Natural killer cell (primary cell): Measurements from ENCODE around the gene LY6G5C. TPM values are rescaled to one million over a fixed set of nuclear protein-coding genes. Genes with fewer than 3 reads are reported as not detected.
A peak's percentile ranks its signal among the peaks of the same experiment; 100 is the strongest.

ENCODE experiments used
- ATAC-seq, 3 donors: fragments of 150-1000 bp in 2 of 3; fragments of 200-7000 bp in 1 of 3; cut with Tn5 transposase; 1 replicate in 1 of 3; 2 replicates in 2 of 3; pipeline ENCODE4 v1.10.0; 2021; ENCODE audit warnings: mild to moderate bottlenecking in 2 of 3, moderate library complexity in 2 of 3
- DNase-seq, 2 donors: peaks; one replicate each; pipeline versions ENCODE4 v3.0.0 to v3.0.0-alpha.2; 2013 to 2021; ENCODE audit warnings: mixed read lengths in 1 of 2
- H3K27ac ChIP-seq: one replicate; pipeline ENCODE4 v1.5.1; 2013; ENCODE audit warnings: mild to moderate bottlenecking, low read length
- H3K27me3 ChIP-seq: one replicate; pipeline ENCODE4 v1.6.1; 2013; ENCODE audit warnings: low read length; ENCODE audit not compliant: control insufficient read depth, insufficient read depth
- H3K36me3 ChIP-seq: one replicate; pipeline ENCODE4 v1.6.1; 2013; ENCODE audit warnings: low read length; ENCODE audit not compliant: control insufficient read depth, insufficient read depth
- H3K4me1 ChIP-seq: one replicate; pipeline ENCODE4 v1.6.1; 2013; ENCODE audit warnings: low read length; ENCODE audit not compliant: control insufficient read depth, insufficient read depth
- H3K4me3 ChIP-seq: one replicate; pipeline ENCODE4 v1.5.1; 2013; ENCODE audit warnings: low read length
- H3K9me3 ChIP-seq: one replicate; pipeline ENCODE4 v1.6.1; 2013; ENCODE audit warnings: low read length; ENCODE audit not compliant: control insufficient read depth, insufficient read depth
- H3K27ac Mint-ChIP-seq, 2 donors: one replicate each; pipeline ENCODE4 v1.8.0; 2022; ENCODE audit warnings: mild to moderate bottlenecking in 2 of 2, mixed read lengths in 2 of 2, moderate library complexity in 1 of 2
- H3K27me3 Mint-ChIP-seq, 2 donors: one replicate each; pipeline ENCODE4 v1.8.0; 2022; ENCODE audit warnings: low read depth in 2 of 2, mixed read lengths in 2 of 2
- H3K36me3 Mint-ChIP-seq: one replicate; pipeline ENCODE4 v1.8.0; 2022; ENCODE audit warnings: mixed read lengths
- H3K4me1 Mint-ChIP-seq, 2 donors: one replicate each; pipeline ENCODE4 v1.8.0; 2022; ENCODE audit warnings: mixed read lengths in 2 of 2
- H3K4me3 Mint-ChIP-seq: one replicate; pipeline ENCODE4 v1.8.0; 2022; ENCODE audit warnings: mild to moderate bottlenecking, moderate library complexity, mixed read lengths
- H3K9me3 Mint-ChIP-seq, 2 donors: one replicate each; pipeline ENCODE4 v1.8.0; 2022; ENCODE audit warnings: mixed read lengths in 2 of 2
- WGBS: methylation state at CpG from one replicate; pipeline ENCODE4 v1.1.7; 2013; ENCODE audit warnings: missing lambda C conversion rate; ENCODE audit not compliant: insufficient coverage; 5-methylcytosine and 5-hydroxymethylcytosine counted together
- intact Hi-C: fragments of 100-400 bp; cut with micrococcal nuclease; formaldehyde crosslinking; loops from one replicate; pipeline ENCODE4 v1.14.2; 2022
- total RNA-seq, 4 donors: library from RNA; stranded (reverse); fragments of 120-200 nt in 1 of 4; gene quantifications; one replicate each; pipeline versions ENCODE4 v1.2.3 to v1.2.4, GENCODE V29; 2013 to 2022
- TF ChIP-seq, protein P1 (sequence below): fragments of 200-600 bp; IDR thresholded peaks from one replicate; pipeline ENCODE4 v1.8.0; 2022; ENCODE audit warnings: antibody characterized with exemption

The LY6G5C gene
- total RNA-seq, 3 donors from 2014 or later (not counting 1 experiment from before 2014, with no cell fraction given), result 2.0 to 7.9 (median 2.7) TPM

DNA sequence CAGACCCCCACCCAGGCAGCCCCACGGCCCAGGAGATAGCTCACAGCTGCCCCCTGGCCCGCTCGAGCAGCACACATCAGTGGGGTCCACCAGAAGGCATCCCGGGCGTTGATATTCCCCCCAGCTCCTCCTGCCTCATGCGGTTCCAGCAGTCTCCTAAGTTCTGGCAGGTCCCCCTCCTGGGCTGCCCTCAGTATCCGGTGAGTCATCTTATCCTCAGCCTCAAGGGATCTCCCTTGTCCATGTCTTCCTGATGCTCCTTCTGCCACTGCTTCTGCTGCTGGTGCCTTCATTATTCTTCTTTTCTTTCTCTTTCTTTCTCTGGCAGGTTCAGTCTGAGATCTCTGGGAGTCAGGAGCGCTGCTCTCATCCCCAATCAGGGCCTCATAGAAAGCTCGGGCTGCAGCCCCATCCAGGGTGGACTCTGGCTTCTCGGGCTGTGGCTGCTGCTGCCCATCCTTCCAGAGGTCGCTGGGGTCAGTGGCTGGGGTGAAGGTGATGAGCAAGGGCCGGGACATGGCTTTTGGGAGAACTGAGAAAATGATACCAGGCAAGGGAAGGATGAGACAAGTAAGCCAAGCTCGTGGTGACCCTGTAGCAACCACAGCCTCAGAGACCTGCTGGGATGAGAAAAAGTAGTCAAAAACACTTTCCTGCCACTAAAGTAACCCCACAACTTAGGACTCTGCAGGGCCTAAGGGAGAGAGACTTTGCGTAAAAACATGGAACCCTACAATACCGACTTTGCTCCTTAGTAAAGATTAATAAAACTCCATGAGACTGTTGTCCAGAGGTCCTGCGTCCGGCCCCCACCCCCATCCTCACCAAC, 16.7 kb downstream of the LY6G5C start:
- peak overlapping the region; percentile 96 for H3K4me3 Mint-ChIP-seq
- WGBS, result 34% methylated on average over 17 of the region's 17 CpGs
- no peaks in the 10 kb centered on the region for H3K27me3 ChIP-seq
- intact Hi-C loops, result loop anchor here (1.0 to 10.0 kb wide), 5 partner anchors 39 to 511 kb away; partner anchors contain the start of genes ABHD16A, AGPAT1, PRRC2A and RNF5
- H3K4me3 ChIP-seq, result peak overlapping the region; percentile 67
- TF ChIP-seq, protein P1, sequence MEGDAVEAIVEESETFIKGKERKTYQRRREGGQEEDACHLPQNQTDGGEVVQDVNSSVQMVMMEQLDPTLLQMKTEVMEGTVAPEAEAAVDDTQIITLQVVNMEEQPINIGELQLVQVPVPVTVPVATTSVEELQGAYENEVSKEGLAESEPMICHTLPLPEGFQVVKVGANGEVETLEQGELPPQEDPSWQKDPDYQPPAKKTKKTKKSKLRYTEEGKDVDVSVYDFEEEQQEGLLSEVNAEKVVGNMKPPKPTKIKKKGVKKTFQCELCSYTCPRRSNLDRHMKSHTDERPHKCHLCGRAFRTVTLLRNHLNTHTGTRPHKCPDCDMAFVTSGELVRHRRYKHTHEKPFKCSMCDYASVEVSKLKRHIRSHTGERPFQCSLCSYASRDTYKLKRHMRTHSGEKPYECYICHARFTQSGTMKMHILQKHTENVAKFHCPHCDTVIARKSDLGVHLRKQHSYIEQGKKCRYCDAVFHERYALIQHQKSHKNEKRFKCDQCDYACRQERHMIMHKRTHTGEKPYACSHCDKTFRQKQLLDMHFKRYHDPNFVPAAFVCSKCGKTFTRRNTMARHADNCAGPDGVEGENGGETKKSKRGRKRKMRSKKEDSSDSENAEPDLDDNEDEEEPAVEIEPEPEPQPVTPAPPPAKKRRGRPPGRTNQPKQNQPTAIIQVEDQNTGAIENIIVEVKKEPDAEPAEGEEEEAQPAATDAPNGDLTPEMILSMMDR, result no peak
- peak overlapping the region; percentile 97 to 100 for H3K27ac Mint-ChIP-seq
- H3K9me3 ChIP-seq, result no peaks in the 10 kb centered on the region
- peak overlapping the region; percentile 92 for H3K27ac ChIP-seq
- no peaks in the 10 kb centered on the region for H3K9me3 Mint-ChIP-seq
- H3K27me3 Mint-ChIP-seq, result no peaks in the 10 kb centered on the region
- peak in 1 of 2 donors; percentile 42 for DNase-seq
- no peaks in the 10 kb centered on the region for H3K36me3 Mint-ChIP-seq
- ATAC-seq, result no peak
- peaks cover 44 to 66% of the 10 kb centered on the region in 2 donors for H3K4me1 Mint-ChIP-seq
- H3K36me3 ChIP-seq, result peaks cover 34% of the 10 kb centered on the region
- H3K4me1 ChIP-seq, result peaks cover 56% of the 10 kb centered on the region

DNA sequence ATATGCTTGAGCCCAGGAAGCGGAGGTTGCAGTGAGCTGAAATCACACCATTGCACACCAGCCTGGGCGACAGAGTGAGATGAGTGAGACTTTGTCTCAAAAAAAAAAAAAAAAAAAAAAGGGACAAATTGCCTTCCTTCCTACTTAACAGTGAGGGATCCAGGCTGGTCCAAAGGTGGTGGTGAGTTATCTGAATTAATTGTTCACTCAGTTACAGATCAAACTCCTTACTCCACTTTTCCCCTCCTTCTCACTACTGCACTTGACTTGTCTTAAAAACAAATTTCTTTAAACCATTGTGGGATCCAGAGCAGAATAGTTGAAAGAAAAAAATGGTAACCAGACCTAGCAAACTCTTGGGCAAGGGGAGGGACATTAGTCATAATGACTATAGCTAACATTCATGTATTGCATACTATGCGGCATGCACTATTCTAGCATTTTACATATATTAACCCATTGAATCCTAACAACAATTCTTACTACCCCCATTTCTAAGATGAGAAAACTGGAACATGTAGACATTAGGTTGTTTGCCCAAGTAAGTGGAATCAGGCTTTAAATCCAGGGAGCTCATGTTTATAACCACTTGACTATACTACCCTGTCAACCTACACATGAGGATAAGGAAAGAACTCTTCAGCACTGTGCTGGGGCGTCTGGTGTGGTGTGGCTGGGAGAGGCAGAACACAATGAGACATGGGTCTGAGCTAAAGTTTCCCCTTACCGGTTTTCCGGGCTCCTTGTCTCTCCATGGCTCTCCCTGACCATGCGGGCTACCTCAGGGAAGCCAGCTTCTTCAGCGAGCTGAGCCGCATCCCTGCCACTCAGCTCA, 17.5 kb downstream of the LY6G5C start:
- Histone ChIP-seq H3K4me1 (peaks cover 65% of the 10 kb centered on the region), H3K27ac (peak overlapping the region; percentile 92), H3K27me3 (no peaks in the 10 kb centered on the region), H3K36me3 (peaks cover 28% of the 10 kb centered on the region), H3K9me3 (no peaks in the 10 kb centered on the region), H3K4me3 (no peak overlapping the region)
- Mint-ChIP-seq H3K4me3 (peak overlapping the region; percentile 96), H3K9me3 (no peaks in the 10 kb centered on the region), H3K4me1 (peaks cover 53 to 75% of the 10 kb centered on the region in 2 donors), H3K27me3 (no peaks in the 10 kb centered on the region), H3K27ac (peak overlapping the region; percentile 97 to 100), H3K36me3 (no peaks in the 10 kb centered on the region)
- intact Hi-C loops, result loop anchor here (5.0 to 10.0 kb wide), 2 partner anchors 106 to 511 kb away; partner anchors contain the start of genes AGPAT1 and RNF5
- 89% methylated on average over 8 of the region's 9 CpGs for WGBS
- TF ChIP-seq, protein P1, result no peak
- no peak for ATAC-seq
- DNase-seq, result no peak

GRCh38 chr6:31662124-31662723, 18.6 kb downstream of the LY6G5C start:
- no peak for DNase-seq
- Histone ChIP-seq H3K27ac (no peak overlapping the region), H3K36me3 (peaks cover 23% of the 10 kb centered on the region), H3K4me1 (peaks cover 76% of the 10 kb centered on the region), H3K9me3 (no peaks in the 10 kb centered on the region), H3K4me3 (no peak overlapping the region), H3K27me3 (no peaks in the 10 kb centered on the region)
- TF ChIP-seq, protein P1, result no peak
- Mint-ChIP-seq H3K4me3 (peak overlapping the region; percentile 53), H3K9me3 (no peaks in the 10 kb centered on the region), H3K36me3 (no peaks in the 10 kb centered on the region), H3K27me3 (no peaks in the 10 kb centered on the region), H3K27ac (peak overlapping the region in 1 of 2 donors; percentile 89), H3K4me1 (peaks cover 62 to 78% of the 10 kb centered on the region in 2 donors)
- WGBS, result 96% methylated on average over 12 of the region's 12 CpGs
- intact Hi-C loops, result loop anchor here (5.0 to 10.0 kb wide), 2 partner anchors 105 to 513 kb away; partner anchors contain the start of genes AGPAT1 and RNF5
- ATAC-seq, result no peak
